HepG2 (cell line): Measurements from ENCODE around the gene NPBWR2. TPM values are rescaled to one million over a fixed set of nuclear protein-coding genes. Genes with fewer than 3 reads are reported as not detected.

ENCODE experiments used
- ATAC-seq: fragments of 200-7000 bp; cut with Tn5 transposase; 3 replicates; pipeline ENCODE4 v1.9.1; 2020; ENCODE audit warnings: mild to moderate bottlenecking, moderate library complexity
- BruUV-seq: library from RNA; stranded (reverse); fragments of 400-500 nt; replicated peaks from 2 replicates; lab custom pipeline; 2021; lab: Mats Ljungman, UMichigan
- CTCF ChIA-PET: fragments of 300-600 bp; formaldehyde crosslinking; extraction: SDS; loops from one replicate; lab custom pipeline; 2021; ENCODE audit warnings: low total read pairs, inconsistent platforms, low intra/inter-chr PET ratio; lab: Yijun Ruan, JAX
- POLR2A ChIA-PET: fragments of 350-600 bp; sonication (Branson Sonifier 250); formaldehyde crosslinking; loops from one replicate; lab custom pipeline; 2020; ENCODE audit warnings: antibody characterized with exemption, inconsistent platforms; lab: Yijun Ruan, JAX
- DNase-seq: peaks from one replicate; pipeline ENCODE4 v3.0.0-alpha.2; 2015; ENCODE audit warnings: low spot score
- FAIRE-seq: peaks from 3 replicates; lab custom pipeline; 2011; peaks lifted over from hg19 to GRCh38; lab: Jason Lieb, UNC
- H2AFZ ChIP-seq: one replicate; pipeline ENCODE4 v1.6.1; 2011; ENCODE audit warnings: low read length, inconsistent platforms
- H3K27ac ChIP-seq: fragments of 300-600 bp; 3 replicates; pipeline ENCODE4 v1.8.0; 2011; ENCODE audit warnings: mixed run types, mild to moderate bottlenecking, mixed read lengths, low read length, inconsistent platforms; ENCODE audit not compliant: insufficient read depth; ENCODE audit errors: extremely low read length
- H3K27me3 ChIP-seq, 2 experiments: fragments of 200-600 bp in 1 of 2; 2 replicates in 1 of 2; 3 replicates in 1 of 2; pipeline versions ENCODE4 v1.6.0 to v1.8.0; 2011; ENCODE audit warnings: low read length in 2 of 2, mild to moderate bottlenecking in 2 of 2, moderate library complexity in 2 of 2, inconsistent platforms in 1 of 2; ENCODE audit not compliant: insufficient read depth in 2 of 2, control insufficient read depth in 1 of 2
- H3K36me3 ChIP-seq, 2 experiments: fragments of 200-600 bp in 1 of 2; replicated peaks in 1 of 2; 2 replicates in 1 of 2; 3 replicates in 1 of 2; pipeline versions ENCODE4 v1.5.1 to v1.8.0; 2011; ENCODE audit warnings: low read length in 2 of 2, inconsistent platforms in 1 of 2; ENCODE audit not compliant: insufficient read depth in 2 of 2, control insufficient read depth in 1 of 2
- H3K4me1 ChIP-seq: 2 replicates; pipeline ENCODE4 v1.5.1; 2012; ENCODE audit warnings: low read length, inconsistent platforms; ENCODE audit not compliant: insufficient read depth
- H3K4me2 ChIP-seq: 2 replicates; pipeline ENCODE4 v1.6.0; 2011; ENCODE audit warnings: low read depth, low read length, inconsistent platforms
- H3K4me3 ChIP-seq, 3 experiments: fragments of 200-600 bp in 1 of 3; sonication (generic), shearing (Covaris generic) in 1 of 3; replicated peaks in 1 of 3; 2 replicates each; pipeline ENCODE4 v1.5.1; 2011 to 2016; ENCODE audit warnings: low read length in 3 of 3, inconsistent platforms in 2 of 3, low read depth in 2 of 3, mild to moderate bottlenecking in 2 of 3, control low read depth in 1 of 3, mixed read lengths in 1 of 3; ENCODE audit not compliant: insufficient read depth in 1 of 3
- H3K79me2 ChIP-seq: one replicate; pipeline ENCODE4 v1.6.1; 2011; ENCODE audit warnings: low read length, inconsistent platforms; ENCODE audit not compliant: insufficient read depth
- H3K9ac ChIP-seq: 2 replicates; pipeline ENCODE4 v1.6.0; 2011; ENCODE audit warnings: mild to moderate bottlenecking, low read depth, low read length, inconsistent platforms; ENCODE audit not compliant: insufficient read depth
- H3K9me3 ChIP-seq: 2 replicates; pipeline ENCODE4 v1.5.1; 2012; ENCODE audit warnings: mild to moderate bottlenecking, low read length
- H4K20me1 ChIP-seq: 2 replicates; pipeline ENCODE4 v1.6.0; 2011; ENCODE audit warnings: inconsistent platforms, mild to moderate bottlenecking, low read length, moderate library complexity; ENCODE audit not compliant: insufficient read depth
- ATAD3A ChIP-seq: sonication (generic); formaldehyde crosslinking; IDR thresholded peaks from 2 replicates; pipeline ENCODE4 v1.4.0; 2020; ENCODE audit warnings: missing genetic modification reagents
- BCL3 ChIP-seq: sonication (generic); formaldehyde crosslinking; IDR thresholded peaks from 2 replicates; pipeline ENCODE4 v1.5.1; 2020; ENCODE audit warnings: mild to moderate bottlenecking, missing genetic modification reagents, moderate library complexity
- CBX5 ChIP-seq: sonication (generic); formaldehyde crosslinking; IDR thresholded peaks from 2 replicates; pipeline ENCODE4 v1.4.0; 2020; ENCODE audit warnings: missing genetic modification reagents, borderline replicate concordance
- FOSL1 ChIP-seq: sonication (generic); formaldehyde crosslinking; IDR thresholded peaks from 2 replicates; pipeline ENCODE4 v1.9.0; 2021; ENCODE audit warnings: missing genetic modification reagents, borderline replicate concordance
- MAFG ChIP-seq: sonication (generic); formaldehyde crosslinking; IDR thresholded peaks from 2 replicates; pipeline ENCODE4 v1.5.1; 2020; ENCODE audit warnings: mild to moderate bottlenecking, missing genetic modification reagents
- SKI ChIP-seq: fragments of 450-650 bp; IDR thresholded peaks from one replicate; pipeline ENCODE4 v1.6.1; 2018; ENCODE audit warnings: mild to moderate bottlenecking; ENCODE audit not compliant: partially characterized antibody
- SMARCE1 ChIP-seq: fragments of 450-650 bp; IDR thresholded peaks from 2 replicates; pipeline ENCODE4 v1.6.1; 2017; ENCODE audit warnings: borderline replicate concordance
- SNAI1 ChIP-seq: sonication (generic); formaldehyde crosslinking; IDR thresholded peaks from 2 replicates; pipeline ENCODE4 v1.5.0; 2020; ENCODE audit warnings: mild to moderate bottlenecking, missing genetic modification reagents, borderline replicate concordance
- ZNF280B ChIP-seq: sonication (generic); formaldehyde crosslinking; IDR thresholded peaks from 2 replicates; pipeline ENCODE4 v1.5.0; 2020; ENCODE audit warnings: missing genetic modification reagents, mild to moderate bottlenecking, borderline replicate concordance
- ZNF710 ChIP-seq: sonication (generic); formaldehyde crosslinking; IDR thresholded peaks from 2 replicates; pipeline ENCODE4 v1.5.0; 2020; ENCODE audit warnings: mild to moderate bottlenecking, missing genetic modification reagents, borderline replicate concordance
- ZNF746 ChIP-seq: sonication (generic); formaldehyde crosslinking; IDR thresholded peaks from 2 replicates; pipeline ENCODE4 v1.8.0; 2022; ENCODE audit warnings: mild to moderate bottlenecking, missing genetic modification reagents
- ZNF747 ChIP-seq: sonication (generic); formaldehyde crosslinking; IDR thresholded peaks from 2 replicates; pipeline ENCODE4 v1.8.1; 2023; ENCODE audit warnings: missing genetic modification reagents, mild to moderate bottlenecking, borderline replicate concordance
- ZNF788 ChIP-seq: sonication (generic); formaldehyde crosslinking; IDR thresholded peaks from 2 replicates; pipeline ENCODE4 v1.5.0; 2020; ENCODE audit warnings: mild to moderate bottlenecking, missing genetic modification reagents, borderline replicate concordance
- WGBS: methylation state at CpG from one replicate; pipeline ENCODE4 v1.1.6; 2017; ENCODE audit warnings: low lambda C conversion rate; 5-methylcytosine and 5-hydroxymethylcytosine counted together
- in situ Hi-C: cut with HindIII; loops from 2 replicates; pipeline ENCODE4 v1.10.0; 2017; ENCODE audit warnings: low pct_unique_long_range_greater_than_20kb; ENCODE audit not compliant: extremely low pct_ligation_motif_present
- intact Hi-C: fragments of 100-400 bp; cut with micrococcal nuclease; formaldehyde crosslinking; loops from one replicate; pipeline ENCODE4 v1.10.0; 2022; ENCODE audit not compliant: unreplicated experiment
- polyA plus RNA-seq, 8 experiments: library from polyadenylated mRNA; depleted of rRNA in 3 of 8; stranded (reverse) in 7 of 8; unstranded in 1 of 8; fragments of >200 nt; fragmentation: Illumina TruSeq in 4 of 8; extraction: Trizol in 4 of 8; gene quantifications; 2 replicates each; pipeline versions ENCODE4 v1.2.1 to v1.2.3, GENCODE V29; 2011 to 2016; ENCODE audit warnings: low read depth in 4 of 8, missing spikeins in 1 of 8, mixed read lengths in 1 of 8; ENCODE audit not compliant: insufficient read depth in 1 of 8
- total RNA-seq, 5 experiments: library from RNA; depleted of rRNA; stranded (reverse); fragments of >200 nt; fragmentation: Illumina TruSeq; extraction: Trizol; gene quantifications; 2 replicates each; pipeline ENCODE4 v1.2.3, GENCODE V29; 2016; ENCODE audit warnings: low read depth in 1 of 5
- TF ChIP-seq, protein P1 (sequence below): sonication (generic); formaldehyde crosslinking; IDR thresholded peaks from 2 replicates; pipeline ENCODE4 v1.8.0; 2022; ENCODE audit warnings: mild to moderate bottlenecking, missing genetic modification reagents; ENCODE audit not compliant: insufficient replicate concordance
- TF ChIP-seq, protein P2 (sequence below): sonication (generic); formaldehyde crosslinking; IDR thresholded peaks from 2 replicates; pipeline ENCODE4 v1.4.0; 2020; ENCODE audit warnings: missing genetic modification reagents

NPBWR2 gene
- total and polyA plus RNA-seq, 2 of the 13 experiments (the other 11 are each of a cell fraction or from before 2014, with no cell fraction given), result not detected

DNA sequence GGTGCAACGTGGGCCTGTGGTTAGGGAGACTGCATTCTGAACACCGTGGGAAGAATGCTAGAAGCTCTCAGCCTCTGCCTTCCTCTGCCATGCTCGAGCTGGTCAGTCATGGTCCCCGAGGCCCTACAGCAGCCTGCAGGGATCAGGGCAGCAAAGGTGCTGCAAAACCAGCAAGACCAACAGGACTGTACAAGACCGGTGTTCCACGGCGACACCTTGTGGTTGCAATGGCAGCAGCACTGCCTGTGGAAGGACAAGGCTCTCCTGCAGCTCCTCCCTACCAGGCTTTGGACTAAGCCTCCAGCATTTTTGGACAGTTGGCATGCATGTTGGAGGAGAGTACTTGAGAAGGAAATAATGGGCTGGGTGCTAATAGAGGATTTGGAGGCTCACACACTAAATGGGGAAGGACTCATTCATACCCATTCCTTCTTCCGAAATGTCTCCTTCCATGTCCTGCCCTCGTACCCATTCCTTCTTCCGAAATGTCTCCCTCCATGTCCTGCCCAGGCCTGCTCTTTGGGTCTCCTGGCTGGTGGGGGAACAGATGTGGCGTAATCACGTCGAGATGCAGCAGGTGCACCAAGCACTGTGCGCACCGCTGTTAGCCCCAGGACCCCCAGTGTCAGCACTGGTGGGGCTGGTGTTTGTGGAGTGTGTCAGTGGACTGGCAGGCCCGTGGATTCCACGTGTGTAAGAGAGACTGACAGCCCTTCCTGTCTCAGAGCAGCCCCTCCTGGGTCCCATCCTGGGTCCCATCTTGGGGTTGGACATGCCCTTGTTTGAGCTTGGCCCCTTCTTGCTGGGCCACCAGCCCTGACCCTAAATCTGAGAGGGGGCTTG lies 38.3 kb upstream of the NPBWR2 start:
- Histone ChIP-seq H3K9me3 (peaks cover 26% of the 10 kb centered on the region), H3K79me2 (no peaks in the 10 kb centered on the region), H3K27me3 (peaks cover 3 to 27% of the 10 kb centered on the region in 2 experiments; a peak in 4 of 5 replicates), H4K20me1 (no peaks in the 10 kb centered on the region), H3K9ac (no peak overlapping the region), H3K4me3 (no peak overlapping the region), H3K27ac (no peak overlapping the region), H3K4me2 (no peak overlapping the region), H3K4me1 (no peaks in the 10 kb centered on the region), H2AFZ (no peak overlapping the region), H3K36me3 (no peaks in the 10 kb centered on the region)
- CTCF ChIA-PET, result no interaction called here
- no TSS peak for BruUV-seq
- POLR2A ChIA-PET, result no interaction called here
- ATAC-seq, result no peak
- no peak for DNase-seq
- 53% methylated on average over 17 of the region's 17 CpGs for WGBS
- no peak for FAIRE-seq
- intact Hi-C loops (no loop called here), in situ Hi-C loops (no loop called here)
- TF ChIP-seq, protein P1, sequence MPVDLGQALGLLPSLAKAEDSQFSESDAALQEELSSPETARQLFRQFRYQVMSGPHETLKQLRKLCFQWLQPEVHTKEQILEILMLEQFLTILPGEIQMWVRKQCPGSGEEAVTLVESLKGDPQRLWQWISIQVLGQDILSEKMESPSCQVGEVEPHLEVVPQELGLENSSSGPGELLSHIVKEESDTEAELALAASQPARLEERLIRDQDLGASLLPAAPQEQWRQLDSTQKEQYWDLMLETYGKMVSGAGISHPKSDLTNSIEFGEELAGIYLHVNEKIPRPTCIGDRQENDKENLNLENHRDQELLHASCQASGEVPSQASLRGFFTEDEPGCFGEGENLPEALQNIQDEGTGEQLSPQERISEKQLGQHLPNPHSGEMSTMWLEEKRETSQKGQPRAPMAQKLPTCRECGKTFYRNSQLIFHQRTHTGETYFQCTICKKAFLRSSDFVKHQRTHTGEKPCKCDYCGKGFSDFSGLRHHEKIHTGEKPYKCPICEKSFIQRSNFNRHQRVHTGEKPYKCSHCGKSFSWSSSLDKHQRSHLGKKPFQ (CRISPR knock-in tag), result no peak
- no peak for TF ChIP-seq SNAI1 (CRISPR knock-in tag)
- TF ChIP-seq CBX5 (CRISPR knock-in tag), result peak; percentile 43; the same call in 1 of the 2 replicates
- TF ChIP-seq, protein P2, sequence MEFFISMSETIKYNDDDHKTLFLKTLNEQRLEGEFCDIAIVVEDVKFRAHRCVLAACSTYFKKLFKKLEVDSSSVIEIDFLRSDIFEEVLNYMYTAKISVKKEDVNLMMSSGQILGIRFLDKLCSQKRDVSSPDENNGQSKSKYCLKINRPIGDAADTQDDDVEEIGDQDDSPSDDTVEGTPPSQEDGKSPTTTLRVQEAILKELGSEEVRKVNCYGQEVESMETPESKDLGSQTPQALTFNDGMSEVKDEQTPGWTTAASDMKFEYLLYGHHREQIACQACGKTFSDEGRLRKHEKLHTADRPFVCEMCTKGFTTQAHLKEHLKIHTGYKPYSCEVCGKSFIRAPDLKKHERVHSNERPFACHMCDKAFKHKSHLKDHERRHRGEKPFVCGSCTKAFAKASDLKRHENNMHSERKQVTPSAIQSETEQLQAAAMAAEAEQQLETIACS, result no peak
- TF ChIP-seq ZNF746 (CRISPR knock-in tag), result no peak
- no peak for TF ChIP-seq SKI
- no peak for TF ChIP-seq SMARCE1
- no peak for TF ChIP-seq ATAD3A (CRISPR knock-in tag)
- TF ChIP-seq ZNF788 (CRISPR knock-in tag), result 0 out of 2 replicates have a peak, but pooled peaks have one; percentile 42
- TF ChIP-seq ZNF280B (CRISPR knock-in tag), result peak; percentile 73
- TF ChIP-seq MAFG (CRISPR knock-in tag), result no peak
- TF ChIP-seq BCL3 (CRISPR knock-in tag), result no peak
- no peak for TF ChIP-seq FOSL1
- no peak for TF ChIP-seq ZNF747 (CRISPR knock-in tag)
- TF ChIP-seq ZNF710 (CRISPR knock-in tag), result no peak
